Trophoblast cell (in vitro differentiated cells and primary cell): Measurements from ENCODE around the gene ZNF746.

Experiments used
- DNase-seq, 2 donors: peaks; one replicate each; pipeline ENCODE4 v3.0.0-alpha.2; 2016
- H2AFZ ChIP-seq: 2 replicates; pipeline ENCODE4 v1.6.1; 2013; ENCODE audit warnings: low read length, moderate library complexity, mild to moderate bottlenecking; ENCODE audit not compliant: insufficient read depth, poor library complexity
- H2AK5ac ChIP-seq: 2 replicates; pipeline ENCODE4 v1.6.1; 2013; ENCODE audit warnings: mild to moderate bottlenecking, low read length
- H2BK120ac ChIP-seq: 2 replicates; pipeline ENCODE4 v1.6.1; 2013; ENCODE audit warnings: low read length, mild to moderate bottlenecking, moderate library complexity; ENCODE audit not compliant: insufficient read depth, poor library complexity
- H2BK12ac ChIP-seq: 2 replicates; pipeline ENCODE4 v1.6.1; 2013; ENCODE audit warnings: mild to moderate bottlenecking, low read length, moderate library complexity
- H2BK5ac ChIP-seq: 2 replicates; pipeline ENCODE4 v1.6.1; 2013; ENCODE audit warnings: low read length, low read depth, moderate library complexity, mild to moderate bottlenecking; ENCODE audit not compliant: poor library complexity
- H3K14ac ChIP-seq: 2 replicates; pipeline ENCODE4 v1.6.1; 2013; ENCODE audit warnings: mild to moderate bottlenecking, low read length
- H3K18ac ChIP-seq: 2 replicates; pipeline ENCODE4 v1.6.1; 2013; ENCODE audit warnings: mild to moderate bottlenecking, low read length
- H3K23ac ChIP-seq: 2 replicates; pipeline ENCODE4 v1.6.1; 2013; ENCODE audit warnings: low read length
- H3K27ac ChIP-seq: 2 replicates; pipeline ENCODE4 v1.5.1; 2013; ENCODE audit warnings: low read depth, mild to moderate bottlenecking, inconsistent platforms, low read length, moderate library complexity
- H3K27me3 ChIP-seq: 2 replicates; pipeline ENCODE4 v1.6.1; 2013; ENCODE audit warnings: inconsistent platforms, mild to moderate bottlenecking, low read length, moderate library complexity; ENCODE audit not compliant: insufficient read depth
- H3K36me3 ChIP-seq, 2 experiments: 1 replicate in 1 of 2; 2 replicates in 1 of 2; pipeline ENCODE4 v1.6.1; 2013; ENCODE audit warnings: low read length in 2 of 2, mild to moderate bottlenecking in 2 of 2, moderate library complexity in 1 of 2; ENCODE audit not compliant: insufficient read depth in 2 of 2, control insufficient read depth in 1 of 2
- H3K4ac ChIP-seq: 2 replicates; pipeline ENCODE4 v1.6.1; 2013; ENCODE audit warnings: low read depth, mild to moderate bottlenecking, low read length, moderate library complexity
- H3K4me1 ChIP-seq, 2 experiments: 1 replicate in 1 of 2; 2 replicates in 1 of 2; pipeline ENCODE4 v1.6.1; 2013; ENCODE audit warnings: low read length in 2 of 2, mild to moderate bottlenecking in 2 of 2, moderate library complexity in 1 of 2; ENCODE audit not compliant: insufficient read depth in 2 of 2, control insufficient read depth in 1 of 2
- H3K4me2 ChIP-seq: 2 replicates; pipeline ENCODE4 v1.6.1; 2013; ENCODE audit warnings: inconsistent platforms, mild to moderate bottlenecking, low read length, moderate library complexity
- H3K4me3 ChIP-seq: 2 replicates; pipeline ENCODE4 v1.5.1; 2013; ENCODE audit warnings: mild to moderate bottlenecking, low read depth, low read length, inconsistent platforms
- H3K79me1 ChIP-seq: one replicate; pipeline ENCODE4 v1.6.1; 2013; ENCODE audit warnings: low read length
- H3K79me2 ChIP-seq: 2 replicates; pipeline ENCODE4 v1.6.1; 2013; ENCODE audit warnings: low read length, mild to moderate bottlenecking; ENCODE audit not compliant: control insufficient read depth, insufficient read depth, poor library complexity
- H3K9ac ChIP-seq: 2 replicates; pipeline ENCODE4 v1.6.1; 2013; ENCODE audit warnings: mild to moderate bottlenecking, low read length
- H3K9me3 ChIP-seq: 2 replicates; pipeline ENCODE4 v1.6.1; 2013; ENCODE audit warnings: low read depth, mild to moderate bottlenecking, control low read depth, inconsistent platforms, low read length; ENCODE audit not compliant: insufficient read depth
- H4K12ac ChIP-seq: 2 replicates; pipeline ENCODE4 v1.6.1; 2013; ENCODE audit warnings: low read depth, mild to moderate bottlenecking, low read length, moderate library complexity
- H4K8ac ChIP-seq: 2 replicates; pipeline ENCODE4 v1.6.1; 2013; ENCODE audit warnings: low read depth, mild to moderate bottlenecking, low read length, moderate library complexity
- H4K91ac ChIP-seq: one replicate; pipeline ENCODE4 v1.6.1; 2013; ENCODE audit warnings: low read depth, mild to moderate bottlenecking, low read length, moderate library complexity
- WGBS: extraction: QIAGEN DNeasy Blood & Tissue Kit; methylation state at CpG from one replicate; pipeline ENCODE4 v1.1.7; 2013; ENCODE audit warnings: missing lambda C conversion rate; ENCODE audit not compliant: insufficient read length, insufficient coverage; ENCODE audit errors: extremely low coverage; 5-methylcytosine and 5-hydroxymethylcytosine counted together

The ZNF746 gene

DNA sequence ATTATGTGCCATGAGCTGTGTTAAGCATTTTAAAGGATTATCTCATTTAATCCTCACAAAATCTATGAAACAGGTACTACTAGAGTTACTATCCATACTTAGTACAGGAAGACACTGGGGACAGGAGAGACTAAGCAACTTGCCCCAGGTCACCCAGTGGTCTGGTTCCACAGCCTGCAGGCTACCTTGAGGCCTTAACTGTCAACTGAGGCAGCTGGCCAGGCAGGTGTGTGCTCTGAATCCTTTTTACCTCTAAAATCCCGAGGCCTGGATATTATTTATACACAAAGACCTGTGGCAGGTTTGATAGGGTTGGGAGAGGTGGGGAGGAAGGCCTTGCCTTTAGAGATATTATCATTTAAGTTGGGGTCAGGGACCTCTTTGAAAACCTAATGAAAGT is 39.8 kb downstream of the ZNF746 start:
- no CpG with 5 or more reads among the region's 1 CpG for WGBS
- no peak overlapping the region for H3K27ac ChIP-seq

DNA sequence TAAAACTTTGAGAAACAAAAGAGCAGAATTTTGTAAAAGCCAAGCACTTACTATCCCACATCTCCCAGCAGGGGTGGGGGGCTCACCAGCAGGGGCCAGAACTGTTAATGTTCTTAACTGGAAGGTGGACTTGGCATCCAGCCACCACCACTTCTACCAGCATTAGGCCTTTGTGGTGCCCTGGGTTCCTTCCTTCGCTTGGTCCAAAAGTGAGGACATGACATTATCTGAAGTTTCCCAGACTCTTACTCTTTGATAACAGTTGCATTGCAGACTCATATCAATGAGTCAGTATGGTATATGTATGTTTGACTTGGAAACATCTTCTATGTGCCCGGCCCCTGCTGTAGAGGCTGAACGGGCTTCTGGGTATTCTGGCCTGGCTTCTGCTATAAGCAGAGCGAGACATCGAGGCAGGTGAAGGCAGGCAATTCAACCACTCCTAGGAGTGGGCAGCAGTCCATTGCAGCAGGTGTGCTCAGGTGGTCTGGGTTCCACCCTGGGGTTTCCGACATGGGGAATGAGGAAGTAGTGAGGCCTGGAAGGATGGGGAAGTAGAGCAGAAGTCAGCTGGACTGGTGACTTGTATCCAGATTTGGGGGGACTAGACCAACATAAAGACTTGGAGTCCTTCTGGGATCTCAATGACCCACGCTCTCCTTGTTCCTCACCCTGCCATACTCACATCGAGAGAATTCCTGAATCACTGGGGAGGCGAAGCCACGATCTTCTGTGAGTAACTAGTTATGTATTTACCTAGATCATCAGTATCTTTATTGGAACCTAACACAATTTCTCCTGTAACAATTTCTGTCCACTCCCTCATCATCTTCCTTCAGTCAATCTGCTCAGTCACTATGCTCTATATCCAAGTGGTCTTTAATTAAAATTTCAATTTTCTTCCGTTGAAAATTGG is 40.8 kb downstream of the ZNF746 start:
- H3K4me2 ChIP-seq = no peak overlapping the region
- peaks cover 23 to 32% of the 10 kb centered on the region in 2 experiments for H3K36me3 ChIP-seq
- DNase-seq = no peak
- no peak overlapping the region for H3K4ac ChIP-seq
- no peak overlapping the region for H2BK5ac ChIP-seq
- no peak overlapping the region for H2BK120ac ChIP-seq
- H4K12ac ChIP-seq = no peak overlapping the region
- no peak overlapping the region for H2BK12ac ChIP-seq
- peaks cover 10% of the 10 kb centered on the region for H3K79me1 ChIP-seq
- H3K9me3 ChIP-seq = no peaks in the 10 kb centered on the region
- H3K27ac ChIP-seq = no peak overlapping the region
- H3K4me1 ChIP-seq = peaks cover 0 to 6% of the 10 kb centered on the region in 2 experiments
- peaks cover 8% of the 10 kb centered on the region for H3K79me2 ChIP-seq
- H4K8ac ChIP-seq = no peak overlapping the region
- no CpG with 5 or more reads among the region's 11 CpGs for WGBS
- H4K91ac ChIP-seq = no peak overlapping the region
- no peak overlapping the region for H3K4me3 ChIP-seq
- H2AFZ ChIP-seq = no peak overlapping the region
- no peak overlapping the region for H3K23ac ChIP-seq
- peaks cover 3% of the 10 kb centered on the region for H3K27me3 ChIP-seq
- H2AK5ac ChIP-seq = no peak overlapping the region
- no peak overlapping the region for H3K14ac ChIP-seq
- H3K18ac ChIP-seq = no peak overlapping the region
- no peak overlapping the region for H3K9ac ChIP-seq

More for the DNA sequence above, 39.8 kb downstream of the ZNF746 start:
- Histone ChIP-seq H3K4me2 (no peak overlapping the region), H3K27me3 (peaks cover 3% of the 10 kb centered on the region), H3K9ac (no peak overlapping the region), H3K23ac (no peak overlapping the region), H3K4ac (no peak overlapping the region), H2BK120ac (no peak overlapping the region), H4K91ac (no peak overlapping the region), H2BK12ac (no peak overlapping the region), H3K36me3 (peaks cover 23 to 29% of the 10 kb centered on the region in 2 experiments), H3K4me1 (peaks cover 0 to 6% of the 10 kb centered on the region in 2 experiments), H4K8ac (no peak overlapping the region), H4K12ac (no peak overlapping the region), H3K79me2 (peaks cover 8% of the 10 kb centered on the region), H3K79me1 (peaks cover 10% of the 10 kb centered on the region), H2AK5ac (no peak overlapping the region), H3K14ac (no peak overlapping the region), H3K4me3 (no peak overlapping the region), H2AFZ (no peak overlapping the region), H2BK5ac (no peak overlapping the region), H3K9me3 (no peaks in the 10 kb centered on the region), H3K18ac (no peak overlapping the region)
- DNase-seq = no peak

DNA sequence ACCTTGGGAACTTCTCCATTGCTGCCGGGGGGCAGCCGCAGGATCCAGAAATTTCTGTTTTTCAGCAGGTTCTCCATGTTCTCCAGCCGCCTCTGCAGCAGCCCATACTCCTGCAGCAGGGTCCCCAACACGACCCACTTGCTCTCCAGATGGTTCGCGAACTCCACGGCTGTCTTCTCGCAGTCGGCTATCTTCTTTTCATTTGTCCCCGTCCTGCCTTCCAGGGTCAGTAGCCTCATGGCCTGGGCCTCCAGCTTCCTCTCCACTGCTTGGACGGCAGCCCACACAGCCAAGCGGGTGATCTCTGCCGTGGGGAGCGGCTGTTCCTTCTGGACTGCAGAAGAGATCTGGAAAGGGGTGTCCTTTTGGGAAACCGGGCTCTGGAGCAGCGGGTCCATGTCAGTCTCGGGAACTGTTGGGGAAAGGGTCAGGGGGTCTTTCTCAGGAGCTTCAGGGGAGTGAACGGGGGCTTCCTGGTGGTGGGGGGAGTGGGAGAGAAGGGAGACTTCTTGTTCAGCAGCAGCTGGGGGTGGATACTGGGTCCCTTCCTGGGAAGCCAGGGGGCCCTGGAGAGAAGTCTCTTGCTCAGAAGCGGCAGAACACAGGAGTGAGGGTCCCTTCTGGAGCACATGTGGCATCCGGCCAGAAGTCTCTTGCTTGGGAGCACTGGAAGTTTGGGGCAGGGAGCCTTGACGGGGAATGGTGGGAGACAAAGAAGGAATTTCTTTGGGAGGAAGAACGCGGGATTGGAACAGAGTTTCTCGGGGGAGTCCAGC is 42.2 kb downstream of the ZNF746 start:
- H3K27ac ChIP-seq = no peak overlapping the region
- H3K27me3 ChIP-seq = peaks cover 3% of the 10 kb centered on the region
- H4K91ac ChIP-seq = no peak overlapping the region
- H3K23ac ChIP-seq = no peak overlapping the region
- H3K4me1 ChIP-seq = peaks cover 0 to 6% of the 10 kb centered on the region in 2 experiments
- H3K79me1 ChIP-seq = peaks cover 2% of the 10 kb centered on the region
- no peak overlapping the region for H3K4me3 ChIP-seq
- no peak overlapping the region for H2BK120ac ChIP-seq
- no peak overlapping the region for H2AFZ ChIP-seq
- H3K79me2 ChIP-seq = peaks cover 2% of the 10 kb centered on the region
- no peak overlapping the region for H2BK5ac ChIP-seq
- no peak overlapping the region for H4K8ac ChIP-seq
- no peak overlapping the region for H3K18ac ChIP-seq
- no peak overlapping the region for H3K9ac ChIP-seq
- H3K36me3 ChIP-seq = peaks cover 32 to 39% of the 10 kb centered on the region in 2 experiments
- H4K12ac ChIP-seq = no peak overlapping the region
- H3K9me3 ChIP-seq = no peaks in the 10 kb centered on the region
- H2BK12ac ChIP-seq = no peak overlapping the region
- no peak overlapping the region for H3K4ac ChIP-seq
- DNase-seq = no peak
- no peak overlapping the region for H2AK5ac ChIP-seq
- H3K14ac ChIP-seq = no peak overlapping the region
- no peak overlapping the region for H3K4me2 ChIP-seq
- no CpG with 5 or more reads among the region's 24 CpGs for WGBS

DNA sequence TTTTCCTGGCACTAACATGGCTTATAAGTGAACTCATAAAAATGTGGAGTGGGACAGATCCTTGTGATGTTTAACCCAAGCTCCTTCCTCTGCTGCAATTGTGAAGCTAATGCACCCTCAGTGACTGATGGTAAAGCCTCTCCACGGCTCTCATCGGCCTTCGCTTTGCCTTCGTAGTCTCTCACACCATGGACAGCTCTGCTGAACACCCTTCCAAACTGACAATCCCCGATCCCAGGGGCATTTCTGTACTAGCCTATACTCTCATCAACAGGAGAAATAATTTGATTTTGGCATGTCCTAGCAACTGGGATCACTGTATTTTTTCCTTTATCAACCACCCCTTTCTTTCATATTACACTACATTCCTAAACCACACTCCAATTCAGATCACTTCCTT is 42.9 kb downstream of the ZNF746 start:
- H2AK5ac ChIP-seq = no peak overlapping the region
- H2AFZ ChIP-seq = no peak overlapping the region
- peaks cover 0 to 6% of the 10 kb centered on the region in 2 experiments for H3K4me1 ChIP-seq
- H2BK12ac ChIP-seq = no peak overlapping the region
- no peak overlapping the region for H3K27ac ChIP-seq
- no peaks in the 10 kb centered on the region for H3K9me3 ChIP-seq
- H3K36me3 ChIP-seq = peaks cover 37 to 45% of the 10 kb centered on the region in 2 experiments
- H3K79me2 ChIP-seq = peaks cover 2% of the 10 kb centered on the region
- no peak overlapping the region for H3K18ac ChIP-seq
- peaks cover 3% of the 10 kb centered on the region for H3K27me3 ChIP-seq
- no peak for DNase-seq
- no peak overlapping the region for H4K12ac ChIP-seq
- H3K4ac ChIP-seq = no peak overlapping the region
- H3K23ac ChIP-seq = no peak overlapping the region
- no CpG with 5 or more reads among the region's 5 CpGs for WGBS
- no peak overlapping the region for H4K8ac ChIP-seq
- no peak overlapping the region for H3K4me2 ChIP-seq
- H3K14ac ChIP-seq = no peak overlapping the region
- no peak overlapping the region for H4K91ac ChIP-seq
- H2BK120ac ChIP-seq = no peak overlapping the region
- H3K4me3 ChIP-seq = no peak overlapping the region
- H3K9ac ChIP-seq = no peak overlapping the region
- H2BK5ac ChIP-seq = no peak overlapping the region
- peaks cover 2% of the 10 kb centered on the region for H3K79me1 ChIP-seq
